WTC11 (cell line): ENCODE measurements around the gene FGF21. TPM values are rescaled to one million over a fixed set of nuclear protein-coding genes. Genes with fewer than 3 reads are reported as not detected.

Experiments used
- ATAC-seq: fragments of 200-7000 bp; cut with Tn5 transposase; 2 replicates; pipeline ENCODE4 v1.10.0; 2021; ENCODE audit warnings: mild to moderate bottlenecking, moderate library complexity
- CTCF ChIA-PET: fragments of 300-600 bp; sonication (Branson Sonifier 250); formaldehyde crosslinking; loops from one replicate; lab custom pipeline; 2021; ENCODE audit warnings: antibody characterized with exemption; lab: Charles Lee
- POLR2A ChIA-PET: fragments of 350-600 bp; sonication (Branson Sonifier 250); formaldehyde crosslinking; loops from one replicate; lab custom pipeline; 2021; ENCODE audit warnings: antibody characterized with exemption; lab: Charles Lee
- DNase-seq: peaks from one replicate; pipeline ENCODE4 v3.0.0; 2021; ENCODE audit warnings: low spot score
- H3K27ac Mint-ChIP-seq: 2 replicates; pipeline ENCODE4 v1.8.0; 2021; ENCODE audit warnings: mixed read lengths
- H3K27me3 Mint-ChIP-seq: 2 replicates; pipeline ENCODE4 v1.8.0; 2021; ENCODE audit warnings: low read depth, mild to moderate bottlenecking, moderate library complexity, mixed read lengths
- H3K36me3 Mint-ChIP-seq: 2 replicates; pipeline ENCODE4 v1.8.0; 2021; ENCODE audit warnings: mixed read lengths
- H3K4me1 Mint-ChIP-seq: 2 replicates; pipeline ENCODE4 v1.8.0; 2022; ENCODE audit warnings: mixed read lengths
- H3K4me3 Mint-ChIP-seq: 2 replicates; pipeline ENCODE4 v1.8.0; 2021; ENCODE audit warnings: mild to moderate bottlenecking, moderate library complexity, mixed read lengths
- H3K9me3 Mint-ChIP-seq: 2 replicates; pipeline ENCODE4 v1.8.0; 2021; ENCODE audit warnings: mixed read lengths
- E2F1 ChIP-seq: sonication (generic); formaldehyde crosslinking; IDR thresholded peaks from 2 replicates; pipeline ENCODE4 v1.8.0; 2022; ENCODE audit warnings: mild to moderate bottlenecking, missing genetic modification reagents
- GTF2I ChIP-seq: fragments of 250-450 bp; sonication (Bioruptor Pico); conservative IDR thresholded peaks from 2 replicates; pipeline ENCODE4 v1.4.0; 2021; ENCODE audit warnings: mild to moderate bottlenecking
- JAZF1 ChIP-seq: fragments of 250-450 bp; sonication (Bioruptor Pico); IDR thresholded peaks from 2 replicates; pipeline ENCODE4 v1.9.0; 2021; ENCODE audit warnings: moderate library complexity, mild to moderate bottlenecking, inconsistent platforms
- MXD4 ChIP-seq: fragments of 250-450 bp; sonication (Bioruptor Pico); IDR thresholded peaks from 2 replicates; pipeline ENCODE4 v1.8.0; 2021; ENCODE audit warnings: mild to moderate bottlenecking, moderate library complexity, borderline replicate concordance
- NFATC4 ChIP-seq: fragments of 250-450 bp; sonication (Bioruptor Pico); IDR thresholded peaks from 2 replicates; pipeline ENCODE4 v1.9.0; 2021; ENCODE audit warnings: mild to moderate bottlenecking
- OVOL2 ChIP-seq: fragments of 250-450 bp; sonication (Bioruptor Pico); IDR thresholded peaks from 2 replicates; pipeline ENCODE4 v1.9.0; 2021; ENCODE audit warnings: mild to moderate bottlenecking, borderline replicate concordance
- SMAD4 ChIP-seq: sonication (generic); formaldehyde crosslinking; IDR thresholded peaks from 2 replicates; pipeline ENCODE4 v1.8.0; 2022; ENCODE audit warnings: mild to moderate bottlenecking, missing genetic modification reagents
- SOX15 ChIP-seq: fragments of 250-450 bp; sonication (Bioruptor Pico); IDR thresholded peaks from 2 replicates; pipeline ENCODE4 v1.9.0; 2021; ENCODE audit warnings: mild to moderate bottlenecking
- ZNF232 ChIP-seq: sonication (generic); formaldehyde crosslinking; IDR thresholded peaks from 2 replicates; pipeline ENCODE4 v1.8.0; 2022; ENCODE audit warnings: mild to moderate bottlenecking, missing genetic modification reagents
- ZNF281 ChIP-seq: sonication (generic); formaldehyde crosslinking; IDR thresholded peaks from 2 replicates; pipeline ENCODE4 v1.8.0; 2023; ENCODE audit warnings: mild to moderate bottlenecking, missing genetic modification reagents
- ZNF532 ChIP-seq: fragments of 250-450 bp; sonication (Bioruptor Pico); IDR thresholded peaks from 2 replicates; pipeline ENCODE4 v1.9.0; 2021; ENCODE audit warnings: mild to moderate bottlenecking, borderline replicate concordance
- total RNA-seq: library from RNA; stranded (reverse); gene quantifications from 3 replicates; pipeline ENCODE4 v1.2.3, GENCODE V29; 2021
- TF ChIP-seq, protein P1 (sequence below): sonication (generic); formaldehyde crosslinking; IDR thresholded peaks from 2 replicates; pipeline ENCODE4 v1.8.1; 2023; ENCODE audit warnings: mild to moderate bottlenecking, missing genetic modification reagents
- TF ChIP-seq, protein P2 (sequence below): sonication (generic); formaldehyde crosslinking; IDR thresholded peaks from 2 replicates; pipeline ENCODE4 v1.8.1; 2023; ENCODE audit warnings: mild to moderate bottlenecking, missing genetic modification reagents, moderate library complexity
- TF ChIP-seq, protein P3 (sequence below): sonication (generic); formaldehyde crosslinking; IDR thresholded peaks from 2 replicates; pipeline ENCODE4 v1.8.1; 2023; ENCODE audit warnings: mild to moderate bottlenecking, missing genetic modification reagents
- TF ChIP-seq, protein P4 (sequence below): sonication (generic); formaldehyde crosslinking; IDR thresholded peaks from 2 replicates; pipeline ENCODE4 v1.8.1; 2022; ENCODE audit warnings: mild to moderate bottlenecking, moderate library complexity, missing genetic modification reagents
- TF ChIP-seq, protein P5 (sequence below): fragments of 250-450 bp; sonication (Bioruptor Pico); IDR thresholded peaks from 2 replicates; pipeline ENCODE4 v2.1.2; 2022; ENCODE audit warnings: mild to moderate bottlenecking, moderate library complexity

FGF21 gene
- total RNA-seq, 1 experiment from 2014 or later, result 0.26 TPM

DNA sequence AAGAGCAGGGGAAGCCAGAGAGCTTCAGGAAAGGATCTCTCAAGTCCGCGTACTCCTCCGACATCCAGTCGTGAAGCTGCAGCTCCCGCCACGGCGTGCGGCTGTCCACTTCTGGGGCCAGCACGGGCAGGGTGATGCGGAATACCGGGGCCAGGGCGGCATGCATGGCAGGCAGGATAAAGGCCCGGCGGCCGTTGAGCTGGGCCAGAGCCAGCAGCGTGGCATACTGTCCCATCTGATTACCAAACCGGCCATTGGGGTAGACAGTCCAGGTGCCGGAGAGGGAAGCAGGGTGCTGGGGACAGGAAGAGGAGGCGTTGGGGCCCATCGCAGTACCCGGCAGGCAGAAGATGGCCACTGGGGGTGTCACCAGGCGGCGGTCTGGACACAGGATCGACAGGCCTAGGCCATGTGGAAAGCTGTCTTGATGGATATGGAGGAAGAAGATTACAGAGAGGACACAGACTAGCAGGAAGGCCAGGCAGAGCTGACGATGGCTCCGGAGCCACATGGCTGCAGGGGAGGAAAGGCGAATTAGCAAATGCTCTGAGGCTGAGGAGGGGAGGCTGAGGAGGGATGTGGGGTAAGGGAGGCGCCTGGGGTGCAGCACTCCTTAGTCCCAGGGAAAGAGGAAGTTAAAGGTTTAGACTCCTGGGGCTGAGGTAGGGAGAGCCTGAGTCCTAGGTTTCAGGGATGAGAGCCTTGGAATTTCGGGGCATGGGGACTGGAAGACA, 4.4 kb upstream of the FGF21 start:
- Mint-ChIP-seq H3K27me3 (peaks cover 12% of the 10 kb centered on the region), H3K36me3 (peaks cover 18% of the 10 kb centered on the region; the same call in 1 of the 2 replicates), H3K4me1 (peaks cover 49% of the 10 kb centered on the region), H3K9me3 (no peaks in the 10 kb centered on the region), H3K27ac (peak overlapping the region; percentile 91), H3K4me3 (peak overlapping the region; percentile 95)
- no peak for TF ChIP-seq ZNF281 (CRISPR knock-in tag)
- TF ChIP-seq GTF2I (CRISPR knock-in tag), result no peak
- no peak for TF ChIP-seq ZNF532 (CRISPR knock-in tag)
- TF ChIP-seq, protein P1, sequence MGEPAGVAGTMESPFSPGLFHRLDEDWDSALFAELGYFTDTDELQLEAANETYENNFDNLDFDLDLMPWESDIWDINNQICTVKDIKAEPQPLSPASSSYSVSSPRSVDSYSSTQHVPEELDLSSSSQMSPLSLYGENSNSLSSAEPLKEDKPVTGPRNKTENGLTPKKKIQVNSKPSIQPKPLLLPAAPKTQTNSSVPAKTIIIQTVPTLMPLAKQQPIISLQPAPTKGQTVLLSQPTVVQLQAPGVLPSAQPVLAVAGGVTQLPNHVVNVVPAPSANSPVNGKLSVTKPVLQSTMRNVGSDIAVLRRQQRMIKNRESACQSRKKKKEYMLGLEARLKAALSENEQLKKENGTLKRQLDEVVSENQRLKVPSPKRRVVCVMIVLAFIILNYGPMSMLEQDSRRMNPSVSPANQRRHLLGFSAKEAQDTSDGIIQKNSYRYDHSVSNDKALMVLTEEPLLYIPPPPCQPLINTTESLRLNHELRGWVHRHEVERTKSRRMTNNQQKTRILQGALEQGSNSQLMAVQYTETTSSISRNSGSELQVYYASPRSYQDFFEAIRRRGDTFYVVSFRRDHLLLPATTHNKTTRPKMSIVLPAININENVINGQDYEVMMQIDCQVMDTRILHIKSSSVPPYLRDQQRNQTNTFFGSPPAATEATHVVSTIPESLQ (CRISPR knock-in tag), result no peak
- ATAC-seq (no peak), DNase-seq (no peak)
- POLR2A ChIA-PET, result interaction anchor here (0.6 to 1.7 kb wide), 2 partner anchors 12 to 43 kb away, joined by 3 to 4 read pairs; no protein-coding TSS in a partner anchor
- CTCF ChIA-PET, result interaction anchor here (0.6 to 1.2 kb wide), 4 partner anchors 12 to 130 kb away, joined by 3 read pairs; partner anchors contain the start of gene CA11

GRCh38 chr19:48751845-48752495, 3.4 kb upstream of the FGF21 start:
- CTCF ChIA-PET, result interaction anchor here (0.9 to 1.2 kb wide), 5 partner anchors 13 to 219 kb away, joined by 3 to 7 read pairs (median 3); partner anchors contain the start of gene CA11
- ATAC-seq (peak; percentile 7), DNase-seq (no peak)
- H3K4me1 Mint-ChIP-seq, result peaks cover 45% of the 10 kb centered on the region
- POLR2A ChIA-PET, result interaction anchor here (0.6 to 1.7 kb wide), 6 partner anchors 13 to 1895 kb away, joined by 3 to 17 read pairs (median 4); partner anchors contain the start of gene CA11
- H3K27me3 Mint-ChIP-seq, result peaks cover 10% of the 10 kb centered on the region
- H3K27ac Mint-ChIP-seq, result peak overlapping the region; percentile 91
- H3K4me3 Mint-ChIP-seq, result peak overlapping the region; percentile 95
- no peaks in the 10 kb centered on the region for H3K9me3 Mint-ChIP-seq
- peaks cover 18% of the 10 kb centered on the region; the same call in 1 of the 2 replicates for H3K36me3 Mint-ChIP-seq
- TF ChIP-seq E2F1 (CRISPR knock-in tag) (no peak), JAZF1 (no peak), SMAD4 (CRISPR knock-in tag) (no peak), SOX15 (CRISPR knock-in tag) (no peak), NFATC4 (CRISPR knock-in tag) (no peak), MXD4 (CRISPR knock-in tag) (no peak), OVOL2 (CRISPR knock-in tag) (no peak), ZNF232 (CRISPR knock-in tag) (no peak)
- TF ChIP-seq, protein P2, sequence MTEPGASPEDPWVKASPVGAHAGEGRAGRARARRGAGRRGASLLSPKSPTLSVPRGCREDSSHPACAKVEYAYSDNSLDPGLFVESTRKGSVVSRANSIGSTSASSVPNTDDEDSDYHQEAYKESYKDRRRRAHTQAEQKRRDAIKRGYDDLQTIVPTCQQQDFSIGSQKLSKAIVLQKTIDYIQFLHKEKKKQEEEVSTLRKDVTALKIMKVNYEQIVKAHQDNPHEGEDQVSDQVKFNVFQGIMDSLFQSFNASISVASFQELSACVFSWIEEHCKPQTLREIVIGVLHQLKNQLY (CRISPR knock-in tag), result no peak
- TF ChIP-seq, protein P3, sequence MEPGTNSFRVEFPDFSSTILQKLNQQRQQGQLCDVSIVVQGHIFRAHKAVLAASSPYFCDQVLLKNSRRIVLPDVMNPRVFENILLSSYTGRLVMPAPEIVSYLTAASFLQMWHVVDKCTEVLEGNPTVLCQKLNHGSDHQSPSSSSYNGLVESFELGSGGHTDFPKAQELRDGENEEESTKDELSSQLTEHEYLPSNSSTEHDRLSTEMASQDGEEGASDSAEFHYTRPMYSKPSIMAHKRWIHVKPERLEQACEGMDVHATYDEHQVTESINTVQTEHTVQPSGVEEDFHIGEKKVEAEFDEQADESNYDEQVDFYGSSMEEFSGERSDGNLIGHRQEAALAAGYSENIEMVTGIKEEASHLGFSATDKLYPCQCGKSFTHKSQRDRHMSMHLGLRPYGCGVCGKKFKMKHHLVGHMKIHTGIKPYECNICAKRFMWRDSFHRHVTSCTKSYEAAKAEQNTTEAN (CRISPR knock-in tag), result no peak
- TF ChIP-seq, protein P4, sequence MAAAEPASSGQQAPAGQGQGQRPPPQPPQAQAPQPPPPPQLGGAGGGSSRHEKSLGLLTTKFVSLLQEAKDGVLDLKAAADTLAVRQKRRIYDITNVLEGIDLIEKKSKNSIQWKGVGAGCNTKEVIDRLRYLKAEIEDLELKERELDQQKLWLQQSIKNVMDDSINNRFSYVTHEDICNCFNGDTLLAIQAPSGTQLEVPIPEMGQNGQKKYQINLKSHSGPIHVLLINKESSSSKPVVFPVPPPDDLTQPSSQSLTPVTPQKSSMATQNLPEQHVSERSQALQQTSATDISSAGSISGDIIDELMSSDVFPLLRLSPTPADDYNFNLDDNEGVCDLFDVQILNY (CRISPR knock-in tag), result no peak
- TF ChIP-seq, protein P5, sequence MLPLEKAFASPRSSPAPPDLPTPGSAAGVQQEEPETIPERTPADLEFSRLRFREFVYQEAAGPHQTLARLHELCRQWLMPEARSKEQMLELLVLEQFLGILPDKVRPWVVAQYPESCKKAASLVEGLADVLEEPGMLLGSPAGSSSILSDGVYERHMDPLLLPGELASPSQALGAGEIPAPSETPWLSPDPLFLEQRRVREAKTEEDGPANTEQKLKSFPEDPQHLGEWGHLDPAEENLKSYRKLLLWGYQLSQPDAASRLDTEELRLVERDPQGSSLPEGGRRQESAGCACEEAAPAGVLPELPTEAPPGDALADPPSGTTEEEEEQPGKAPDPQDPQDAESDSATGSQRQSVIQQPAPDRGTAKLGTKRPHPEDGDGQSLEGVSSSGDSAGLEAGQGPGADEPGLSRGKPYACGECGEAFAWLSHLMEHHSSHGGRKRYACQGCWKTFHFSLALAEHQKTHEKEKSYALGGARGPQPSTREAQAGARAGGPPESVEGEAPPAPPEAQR (CRISPR knock-in tag), result no peak
- TF ChIP-seq, all 79 proteins: peak for 0
